Erythroblast (primary cell): ENCODE results near the gene C11orf21.

Experiments
- DNase-seq, 2 experiments: peaks; one replicate each; lab custom pipeline; 2025; lab: John Stamatoyannopoulos, UW
- GATA1 ChIP-seq: IDR thresholded peaks from 2 replicates; pipeline ENCODE4 v1.6.1; 2011; ENCODE audit warnings: low read depth, mild to moderate bottlenecking, control low read depth, low read length, moderate library complexity
- POLR2A ChIP-seq: IDR thresholded peaks from 2 replicates; pipeline ENCODE4 v1.6.1; 2011; ENCODE audit warnings: mild to moderate bottlenecking, low read length

Gene C11orf21

DNA sequence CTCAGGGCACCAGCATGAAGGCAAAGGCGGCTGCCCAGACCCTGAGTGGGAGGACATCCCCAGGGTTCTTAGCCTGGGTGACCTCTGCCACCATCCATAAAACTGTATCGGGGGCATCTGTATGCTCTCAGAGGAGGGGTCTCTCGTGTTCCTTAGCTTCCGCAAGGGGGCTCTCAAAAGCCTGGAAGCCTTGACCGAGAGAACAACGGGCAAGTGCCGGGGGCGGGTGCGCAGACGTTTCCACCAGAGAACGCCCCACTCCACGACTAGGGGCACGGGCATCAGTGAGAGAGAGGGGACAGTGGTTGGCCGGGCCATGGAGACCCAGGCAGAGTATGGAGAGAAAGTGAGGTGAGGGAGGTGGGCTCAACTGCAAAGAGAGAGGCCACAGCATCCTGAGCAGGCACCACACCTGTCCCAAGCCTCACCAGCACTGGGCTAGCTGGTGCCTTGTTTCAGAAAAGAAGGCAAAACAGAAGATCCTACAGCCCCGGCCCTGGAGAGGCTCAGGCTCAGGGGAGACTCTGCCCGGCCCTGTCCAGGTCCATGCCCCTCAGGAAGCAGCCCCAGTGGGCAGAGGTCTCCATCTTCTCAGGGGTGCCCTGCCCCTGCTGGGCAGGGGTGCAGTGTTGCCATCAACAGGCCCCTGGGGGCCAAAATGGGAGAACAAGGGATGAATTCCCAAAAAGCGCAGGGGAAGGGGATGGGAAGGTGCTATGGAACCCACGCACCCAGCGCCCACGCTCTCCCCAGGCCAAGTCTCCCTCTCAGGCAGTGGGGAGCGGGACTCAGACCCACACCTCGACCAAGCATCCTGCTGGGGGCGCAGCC is 6.0 kb upstream of the C11orf21 start:
- no peak for DNase-seq
- no peak for TF ChIP-seq GATA1
- no peak for TF ChIP-seq POLR2A

DNA sequence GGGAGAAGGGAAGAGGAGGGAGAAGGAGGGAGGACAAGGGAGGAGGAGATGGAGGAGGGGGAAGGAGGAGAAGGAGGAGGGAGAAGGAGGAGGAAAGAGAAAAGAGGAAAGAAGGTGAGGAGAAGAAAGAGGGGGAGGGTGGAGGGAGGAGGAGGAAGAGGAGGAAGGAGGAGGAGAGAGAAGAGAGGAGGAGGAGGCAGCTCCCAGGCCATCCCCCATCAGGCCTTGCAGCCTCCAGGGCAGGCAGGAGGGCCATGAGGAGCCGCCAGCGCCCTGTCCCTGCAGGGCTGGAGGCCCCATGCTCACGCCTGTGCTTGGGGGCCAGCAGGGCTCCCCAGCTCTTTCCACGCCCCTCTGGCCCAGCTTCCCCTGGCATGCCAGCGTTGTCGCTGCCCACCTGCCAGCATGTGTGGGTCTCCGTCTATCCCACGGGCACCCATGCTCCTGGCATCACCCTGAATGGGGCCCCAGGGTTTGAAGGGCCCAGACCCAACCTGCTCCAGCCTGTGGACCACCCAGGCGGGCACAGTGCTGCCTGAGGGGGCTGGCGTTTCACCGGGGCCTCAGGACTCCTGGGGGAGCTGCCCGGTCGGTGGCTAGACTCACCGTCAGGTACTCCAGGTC is 5.3 kb upstream of the C11orf21 start:
- DNase-seq = no peak
- TF ChIP-seq POLR2A (no peak), GATA1 (no peak)

DNA sequence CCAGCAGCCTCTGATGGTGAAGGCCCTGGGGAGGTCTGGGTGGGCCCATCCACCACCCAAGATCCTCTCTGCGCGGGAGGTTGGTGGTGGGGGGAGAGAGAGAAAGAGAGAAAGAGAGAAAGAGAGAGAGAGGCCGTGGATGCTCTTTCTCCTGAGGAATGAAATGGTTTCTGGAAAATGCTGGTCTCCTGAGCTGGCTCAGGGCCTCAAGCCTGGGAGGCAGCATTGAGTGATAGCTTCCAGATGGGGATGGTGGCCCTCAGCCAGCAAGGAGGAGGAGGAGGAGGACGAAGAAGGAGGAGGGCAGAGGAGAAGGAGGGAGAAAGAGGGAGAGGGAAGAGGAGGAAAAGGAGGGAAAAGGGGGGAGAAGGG is 4.7 kb upstream of the C11orf21 start:
- peak in 1 of 2 experiments; percentile 31 for DNase-seq
- TF ChIP-seq POLR2A (no peak), GATA1 (no peak)

DNA sequence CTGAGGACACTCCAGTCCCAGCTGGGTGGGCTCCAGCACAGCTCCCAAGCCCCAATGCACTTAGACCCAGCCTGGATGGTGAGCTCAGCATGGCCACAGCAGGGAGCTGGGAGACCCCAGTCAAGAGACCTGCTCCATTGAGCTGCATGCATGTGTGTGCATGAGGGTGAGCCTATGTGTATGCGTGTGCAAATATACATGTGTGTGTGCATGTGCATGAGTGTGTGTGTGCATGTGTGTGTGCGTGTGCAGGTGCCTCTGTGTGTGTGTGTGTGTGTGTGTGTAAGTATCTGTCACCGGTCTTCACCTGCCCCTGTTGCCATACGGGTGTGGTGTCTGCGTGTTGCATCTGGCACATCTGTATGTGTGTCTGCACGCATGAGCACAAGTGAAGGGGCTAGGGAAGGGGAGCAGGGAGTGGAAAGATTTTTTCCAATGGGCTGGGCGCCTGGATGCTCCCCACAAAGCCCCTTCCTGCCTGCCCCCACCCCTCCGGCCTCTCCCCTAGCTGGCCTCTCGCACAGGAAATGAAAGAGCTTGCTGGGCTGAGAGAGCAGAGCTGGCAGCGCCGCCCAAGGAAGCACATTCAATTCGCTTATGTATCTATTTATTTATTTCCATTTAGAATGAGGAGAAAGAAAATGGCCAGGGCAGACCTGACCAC is 4.2 kb upstream of the C11orf21 start:
- TF ChIP-seq GATA1 = no peak
- DNase-seq = peak; percentile 48 to 55

DNA sequence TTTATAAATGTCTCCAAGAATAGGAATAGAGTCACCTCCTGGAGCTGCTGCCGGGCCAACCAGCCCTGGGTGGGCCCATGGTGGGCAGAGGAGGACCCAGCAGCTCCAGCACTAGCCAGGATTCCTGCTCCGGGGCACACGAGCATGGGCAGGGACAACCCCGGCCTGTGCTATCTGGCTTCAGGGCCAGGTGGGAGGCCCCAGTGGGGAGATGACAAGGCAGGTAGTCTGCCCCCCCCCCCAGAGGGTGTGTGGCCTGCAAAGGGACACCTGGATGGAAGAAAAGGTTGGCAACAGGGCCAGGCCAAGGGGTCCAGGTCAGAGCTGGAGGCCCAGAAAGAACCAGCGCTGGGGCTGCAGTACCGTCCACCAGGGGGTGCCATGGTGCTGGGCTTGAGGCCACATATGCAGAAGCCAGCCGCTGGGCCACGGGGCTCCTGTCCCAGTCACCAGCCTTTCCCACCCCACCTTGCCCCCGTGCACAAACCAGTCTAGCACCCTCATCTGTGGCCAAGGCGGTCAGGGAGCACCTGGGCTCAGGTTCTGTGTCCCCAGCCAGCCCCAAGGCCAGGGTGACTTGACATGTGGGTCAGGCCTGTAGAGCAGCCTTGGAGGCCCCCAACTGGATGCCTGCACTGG is 3.5 kb upstream of the C11orf21 start:
- peak; percentile 82 to 91 for DNase-seq
- TF ChIP-seq GATA1 (no peak), POLR2A (no peak)

DNA sequence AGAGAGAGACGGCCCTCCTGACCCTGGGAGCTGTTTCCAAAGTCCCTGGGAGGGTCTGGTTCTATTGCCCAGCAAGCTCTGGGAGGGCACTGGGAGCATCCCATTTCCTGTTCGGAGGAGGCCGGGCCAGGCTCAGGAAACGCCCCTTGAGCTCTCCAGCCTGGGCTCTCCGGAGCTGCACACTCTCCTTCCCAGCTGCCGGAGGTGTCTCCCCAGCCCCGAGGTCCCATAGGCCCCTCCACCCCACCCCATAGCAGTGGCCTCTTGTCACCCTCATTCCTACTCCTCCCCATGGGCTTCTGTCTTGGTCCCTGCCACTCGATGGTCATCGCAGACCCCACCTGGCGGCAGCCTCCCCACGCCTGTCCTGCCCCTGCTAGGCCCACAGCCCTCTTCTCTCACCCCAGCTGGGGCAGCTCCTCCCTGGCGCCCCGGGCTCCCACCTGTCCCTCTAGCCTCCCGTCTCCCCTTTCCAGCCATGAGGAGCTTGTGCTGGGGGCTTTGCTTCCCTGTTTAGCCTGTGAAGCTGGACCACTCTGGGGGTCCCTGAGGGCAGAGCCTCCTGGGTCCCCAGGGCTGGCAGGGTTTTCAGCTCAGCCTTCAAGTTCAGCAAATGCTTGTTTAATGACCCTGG is 2.9 kb upstream of the C11orf21 start:
- TF ChIP-seq POLR2A = no peak
- TF ChIP-seq GATA1 = no peak
- DNase-seq = peak in 1 of 2 experiments; percentile 64

DNA sequence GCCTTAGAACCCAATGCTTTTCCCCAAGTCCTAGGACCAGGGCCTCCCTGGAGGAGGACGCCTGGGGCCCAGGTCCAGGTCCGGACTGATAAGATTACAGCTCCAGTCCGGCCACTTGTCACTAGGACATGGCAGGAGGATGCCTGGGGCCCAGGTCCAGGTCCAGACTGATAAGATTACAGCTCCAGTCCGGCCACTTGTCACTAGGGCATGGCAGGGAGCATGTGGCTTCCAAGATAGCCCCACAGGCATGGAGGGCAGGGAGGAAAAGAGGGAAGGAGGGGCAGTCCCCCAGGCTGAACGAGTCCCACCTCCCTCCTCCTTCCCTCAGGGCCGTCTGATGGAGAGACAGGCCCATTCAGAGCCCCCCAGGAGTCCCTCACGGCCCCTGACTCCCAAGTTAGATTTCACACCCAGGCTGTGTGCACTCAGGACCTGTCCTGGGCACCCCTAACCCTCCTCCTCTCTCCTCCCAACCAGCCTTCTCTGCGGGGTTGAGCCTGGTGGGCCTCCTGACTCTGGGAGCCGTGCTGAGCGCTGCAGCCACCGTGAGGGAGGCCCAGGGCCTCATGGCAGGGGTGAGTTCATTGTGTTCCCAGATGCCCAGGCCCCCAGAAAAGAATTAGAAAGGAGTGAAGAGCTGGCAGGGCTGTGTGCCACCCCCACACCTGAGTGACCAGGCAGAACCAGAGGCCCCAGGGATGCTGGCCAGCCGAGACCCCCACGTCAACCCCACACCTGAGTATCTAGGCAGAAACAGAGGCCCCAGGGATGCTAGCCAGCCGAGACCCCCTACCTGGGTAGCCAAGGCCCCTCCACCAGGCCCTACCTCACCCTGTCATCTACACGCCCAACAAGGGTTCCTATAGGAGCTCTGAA is 2.1 kb upstream of the C11orf21 start:
- TF ChIP-seq GATA1 = peak; percentile 96
- TF ChIP-seq POLR2A = no peak
- DNase-seq = peak; percentile 90 to 97

DNA sequence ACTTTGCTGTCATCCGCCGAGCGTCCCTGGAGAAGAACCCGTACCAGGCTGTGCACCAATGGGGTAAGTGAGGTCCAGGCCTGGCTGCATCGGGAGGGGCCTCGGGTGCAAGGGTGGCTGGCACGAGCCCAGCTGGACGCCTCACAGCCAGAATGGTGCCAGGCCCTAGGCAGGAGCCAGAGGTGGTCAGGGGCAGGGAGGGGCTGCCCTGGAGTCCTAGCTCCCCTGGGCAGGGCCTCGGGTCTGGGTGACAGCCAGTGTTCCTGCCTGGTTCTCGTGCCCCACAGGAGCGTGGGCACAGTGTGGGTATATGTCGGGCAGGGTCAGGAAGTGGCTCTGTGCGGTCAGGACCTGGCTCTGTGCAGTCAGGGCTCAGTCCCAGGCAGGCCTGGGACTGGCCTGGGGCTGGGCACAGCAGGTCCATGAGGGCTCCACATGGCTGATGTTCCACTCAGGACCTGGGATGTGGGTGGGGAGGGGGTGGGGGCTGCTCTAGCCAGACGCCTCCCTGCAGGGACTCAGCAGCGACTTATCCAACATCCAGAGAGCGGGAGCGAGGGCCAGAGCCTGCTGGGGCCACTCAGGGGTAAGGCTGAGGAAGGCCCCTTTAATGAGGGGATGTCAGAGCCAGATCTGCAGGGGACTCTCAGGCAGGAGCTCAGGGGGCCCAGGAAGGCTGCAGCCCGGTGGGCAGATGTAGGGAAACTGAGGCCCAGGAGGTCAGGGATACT is 1.3 kb upstream of the C11orf21 start:
- no peak for TF ChIP-seq POLR2A
- no peak for TF ChIP-seq GATA1
- peak; percentile 74 for DNase-seq

DNA sequence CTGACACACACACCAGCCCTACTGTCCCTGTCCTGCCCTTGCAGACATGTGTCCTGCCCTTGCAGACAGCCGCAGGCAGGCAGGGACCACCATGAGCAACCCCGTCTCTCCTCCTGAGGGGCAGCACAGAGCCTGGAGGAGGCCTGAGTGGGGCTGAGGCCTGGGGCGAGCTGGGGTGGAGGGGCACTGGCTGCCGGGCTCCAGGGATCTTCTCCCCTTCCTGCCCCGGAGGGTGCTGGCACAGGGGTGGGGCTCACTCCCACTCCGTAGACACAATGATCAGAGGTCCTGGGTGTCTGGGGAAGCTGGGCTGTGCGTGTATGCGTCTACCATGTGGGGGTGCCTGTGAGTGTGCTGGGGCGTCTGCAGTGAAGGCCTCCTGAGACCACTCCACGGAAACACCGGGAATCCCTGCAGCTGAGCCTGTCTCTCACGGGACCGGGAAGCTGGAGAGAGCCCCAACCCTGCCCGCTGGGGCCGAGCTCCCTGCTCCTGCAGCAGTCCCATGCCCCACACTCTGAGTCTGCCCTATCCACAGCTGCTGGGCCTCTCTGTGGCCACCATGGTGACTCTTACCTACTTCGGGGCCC is 683 bp upstream of the C11orf21 start:
- peak; percentile 28 for TF ChIP-seq POLR2A
- no peak for TF ChIP-seq GATA1
- peak; percentile 76 to 78 for DNase-seq

DNA sequence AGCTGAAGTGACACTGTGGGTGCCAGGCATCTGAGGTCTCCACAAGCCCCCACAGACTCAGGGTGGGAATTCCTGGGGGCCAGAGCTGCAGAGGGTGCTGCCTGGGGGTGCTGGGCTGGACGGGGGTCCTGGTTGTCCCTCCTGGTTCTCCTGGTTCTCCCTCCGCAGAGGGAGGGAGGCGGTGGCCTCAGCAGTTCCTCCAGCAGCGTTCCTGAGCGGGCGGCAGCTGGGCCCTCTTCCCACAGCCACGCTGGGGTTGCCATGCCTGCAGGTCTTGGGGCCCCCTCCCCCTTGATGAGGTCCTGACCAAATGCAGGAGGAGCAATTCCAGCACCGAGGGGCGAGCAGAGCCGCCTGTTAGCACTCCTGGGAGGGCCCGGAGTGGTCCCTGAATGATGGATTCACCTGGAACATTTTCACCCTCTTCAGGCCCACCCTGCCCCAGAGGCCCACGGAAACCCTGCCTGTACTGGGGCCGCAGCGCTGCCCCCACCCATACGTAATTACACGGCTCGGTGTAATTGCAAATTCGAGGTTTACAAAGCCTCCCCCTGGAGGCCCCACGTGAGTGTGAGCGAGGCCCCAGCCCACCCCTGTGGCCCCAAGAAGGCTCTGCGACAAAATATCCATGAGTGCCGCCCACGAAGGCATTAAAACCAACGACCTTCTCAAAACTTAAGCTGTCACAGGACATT is 635 bp downstream of the C11orf21 start:
- peak; percentile 56 to 67 for DNase-seq
- no peak for TF ChIP-seq POLR2A
- no peak for TF ChIP-seq GATA1
